ENCODE results near the gene ARHGAP19.

DNA sequence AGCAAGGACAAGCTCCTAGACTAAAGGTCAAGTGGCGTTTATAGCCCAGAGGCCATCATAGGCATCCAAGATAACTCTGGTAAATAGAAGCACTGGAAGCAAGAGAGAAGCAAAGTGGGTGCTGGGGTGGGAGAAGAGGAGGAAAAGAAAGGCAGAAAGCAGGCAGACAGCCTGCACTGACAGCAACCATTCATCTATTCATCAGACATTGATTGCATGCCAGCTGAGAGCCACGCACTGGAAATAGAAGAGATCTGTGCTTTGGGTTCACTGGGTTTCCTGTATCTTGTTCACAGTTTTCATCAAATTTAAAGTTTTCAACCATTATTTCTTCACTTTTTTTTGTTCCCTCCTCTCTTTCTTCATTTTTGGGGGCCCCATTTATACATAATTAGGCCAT lies 102.0 kb downstream of the ARHGAP19 start:
- TF ChIP-seq, protein P1, sequence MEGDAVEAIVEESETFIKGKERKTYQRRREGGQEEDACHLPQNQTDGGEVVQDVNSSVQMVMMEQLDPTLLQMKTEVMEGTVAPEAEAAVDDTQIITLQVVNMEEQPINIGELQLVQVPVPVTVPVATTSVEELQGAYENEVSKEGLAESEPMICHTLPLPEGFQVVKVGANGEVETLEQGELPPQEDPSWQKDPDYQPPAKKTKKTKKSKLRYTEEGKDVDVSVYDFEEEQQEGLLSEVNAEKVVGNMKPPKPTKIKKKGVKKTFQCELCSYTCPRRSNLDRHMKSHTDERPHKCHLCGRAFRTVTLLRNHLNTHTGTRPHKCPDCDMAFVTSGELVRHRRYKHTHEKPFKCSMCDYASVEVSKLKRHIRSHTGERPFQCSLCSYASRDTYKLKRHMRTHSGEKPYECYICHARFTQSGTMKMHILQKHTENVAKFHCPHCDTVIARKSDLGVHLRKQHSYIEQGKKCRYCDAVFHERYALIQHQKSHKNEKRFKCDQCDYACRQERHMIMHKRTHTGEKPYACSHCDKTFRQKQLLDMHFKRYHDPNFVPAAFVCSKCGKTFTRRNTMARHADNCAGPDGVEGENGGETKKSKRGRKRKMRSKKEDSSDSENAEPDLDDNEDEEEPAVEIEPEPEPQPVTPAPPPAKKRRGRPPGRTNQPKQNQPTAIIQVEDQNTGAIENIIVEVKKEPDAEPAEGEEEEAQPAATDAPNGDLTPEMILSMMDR (IDR thresholded peaks at IDR 0.05; ENCODE audit: poor library complexity, severe bottlenecking): no peak
- no peak for TF ChIP-seq RAD21 (conservative IDR thresholded peaks at IDR 0.05)
- TF ChIP-seq EZH2 (IDR thresholded peaks at IDR 0.05; ENCODE audit: borderline replicate concordance, insufficient read depth, low read length, poor library complexity, severe bottlenecking): no peak
- TF ChIP-seq, protein P2, sequence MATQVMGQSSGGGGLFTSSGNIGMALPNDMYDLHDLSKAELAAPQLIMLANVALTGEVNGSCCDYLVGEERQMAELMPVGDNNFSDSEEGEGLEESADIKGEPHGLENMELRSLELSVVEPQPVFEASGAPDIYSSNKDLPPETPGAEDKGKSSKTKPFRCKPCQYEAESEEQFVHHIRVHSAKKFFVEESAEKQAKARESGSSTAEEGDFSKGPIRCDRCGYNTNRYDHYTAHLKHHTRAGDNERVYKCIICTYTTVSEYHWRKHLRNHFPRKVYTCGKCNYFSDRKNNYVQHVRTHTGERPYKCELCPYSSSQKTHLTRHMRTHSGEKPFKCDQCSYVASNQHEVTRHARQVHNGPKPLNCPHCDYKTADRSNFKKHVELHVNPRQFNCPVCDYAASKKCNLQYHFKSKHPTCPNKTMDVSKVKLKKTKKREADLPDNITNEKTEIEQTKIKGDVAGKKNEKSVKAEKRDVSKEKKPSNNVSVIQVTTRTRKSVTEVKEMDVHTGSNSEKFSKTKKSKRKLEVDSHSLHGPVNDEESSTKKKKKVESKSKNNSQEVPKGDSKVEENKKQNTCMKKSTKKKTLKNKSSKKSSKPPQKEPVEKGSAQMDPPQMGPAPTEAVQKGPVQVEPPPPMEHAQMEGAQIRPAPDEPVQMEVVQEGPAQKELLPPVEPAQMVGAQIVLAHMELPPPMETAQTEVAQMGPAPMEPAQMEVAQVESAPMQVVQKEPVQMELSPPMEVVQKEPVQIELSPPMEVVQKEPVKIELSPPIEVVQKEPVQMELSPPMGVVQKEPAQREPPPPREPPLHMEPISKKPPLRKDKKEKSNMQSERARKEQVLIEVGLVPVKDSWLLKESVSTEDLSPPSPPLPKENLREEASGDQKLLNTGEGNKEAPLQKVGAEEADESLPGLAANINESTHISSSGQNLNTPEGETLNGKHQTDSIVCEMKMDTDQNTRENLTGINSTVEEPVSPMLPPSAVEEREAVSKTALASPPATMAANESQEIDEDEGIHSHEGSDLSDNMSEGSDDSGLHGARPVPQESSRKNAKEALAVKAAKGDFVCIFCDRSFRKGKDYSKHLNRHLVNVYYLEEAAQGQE (IDR thresholded peaks at IDR 0.05; ENCODE audit: borderline replicate concordance): no peak

Data from neural cell (in vitro differentiated cells).